Measurements from ENCODE around the gene COPS3. TPM values are rescaled to one million over a fixed set of nuclear protein-coding genes. Genes with fewer than 3 reads are reported as not detected.

Gene COPS3
- total RNA-seq, 1 experiment from 2014 or later = 113 TPM

GRCh38 chr17:17321356-17322025 lies 40.4 kb upstream of the COPS3 start:
- Mint-ChIP-seq H3K27me3 (ENCODE audit: low read depth) (no peaks in the 10 kb centered on the region), H3K4me3 (no peak overlapping the region), H3K4me1 (no peaks in the 10 kb centered on the region), H3K9me3 (no peaks in the 10 kb centered on the region), H3K36me3 (ENCODE audit: insufficient read depth in 1 of 3, low read depth in 3 of 3) (peaks cover 0 to 9% (median 9%) of the 10 kb centered on the region in 3 experiments; a peak in 4 of 7 replicates), H3K27ac (no peak overlapping the region)
- Histone ChIP-seq H2BK15ac (ENCODE audit: low read depth, low read length) (no peak overlapping the region), H3K18ac (ENCODE audit: insufficient read length, low read depth, low read length) (no peak overlapping the region), H3K9me3 (ENCODE audit: control insufficient read depth, low read depth, low read length) (no peaks in the 10 kb centered on the region), H3K27me3 (ENCODE audit: insufficient read depth, low read length) (no peaks in the 10 kb centered on the region), H2AFZ (ENCODE audit: low read length) (no peak overlapping the region), H3K9ac (ENCODE audit: extremely low read depth, insufficient read length, low read length) (no peak overlapping the region), H4K8ac (replicated peaks; ENCODE audit: insufficient read length, low read depth, low read length) (no peak overlapping the region), H2BK12ac (ENCODE audit: insufficient read length, low read depth, low read length) (no peak overlapping the region), H3K23me2 (ENCODE audit: insufficient read length, low read depth, low read length, poor library complexity, severe bottlenecking) (no peaks in the 10 kb centered on the region), H3T11ph (ENCODE audit: low read length) (no peak overlapping the region), H2BK20ac (ENCODE audit: low read depth, low read length, poor library complexity, severe bottlenecking) (no peak overlapping the region), H3K4me2 (ENCODE audit: insufficient read depth, insufficient read length, low read length) (no peak overlapping the region), H3K27ac (ENCODE audit: insufficient read length, low read depth, low read length) (no peak overlapping the region), H4K20me1 (ENCODE audit: control insufficient read depth, insufficient read depth, insufficient read length) (no peaks in the 10 kb centered on the region), H2BK5ac (ENCODE audit: insufficient read length, low read length) (no peak overlapping the region), H3K56ac (ENCODE audit: insufficient read length, low read depth, low read length) (no peak overlapping the region), H3K79me2 (ENCODE audit: insufficient read depth, low read length) (no peaks in the 10 kb centered on the region), H3K4me1 (ENCODE audit: insufficient read depth, low read length) (no peaks in the 10 kb centered on the region), H3K79me1 (ENCODE audit: insufficient read depth, low read depth, low read length, poor library complexity, severe bottlenecking) (no peaks in the 10 kb centered on the region), H4K91ac (ENCODE audit: insufficient read length, low read depth, low read length) (no peak overlapping the region), H3K23ac (ENCODE audit: insufficient read length, low read depth, low read length) (no peak overlapping the region), H2AK5ac (ENCODE audit: insufficient read length, low read length) (no peak overlapping the region), H3K4ac (ENCODE audit: low read depth, low read length) (no peak overlapping the region), H3K14ac (ENCODE audit: insufficient read depth, low read length) (no peak overlapping the region), H2BK120ac (ENCODE audit: low read depth, low read length, poor library complexity, severe bottlenecking) (no peak overlapping the region), H4K5ac (ENCODE audit: insufficient read length, low read depth, low read length) (no peak overlapping the region)
- no CpG with 5 or more reads among the region's 11 CpGs for WGBS (ENCODE audit: extremely low coverage, insufficient read length, low lambda C conversion rate)
- no peak for DNase-seq
- TF ChIP-seq, protein P1, sequence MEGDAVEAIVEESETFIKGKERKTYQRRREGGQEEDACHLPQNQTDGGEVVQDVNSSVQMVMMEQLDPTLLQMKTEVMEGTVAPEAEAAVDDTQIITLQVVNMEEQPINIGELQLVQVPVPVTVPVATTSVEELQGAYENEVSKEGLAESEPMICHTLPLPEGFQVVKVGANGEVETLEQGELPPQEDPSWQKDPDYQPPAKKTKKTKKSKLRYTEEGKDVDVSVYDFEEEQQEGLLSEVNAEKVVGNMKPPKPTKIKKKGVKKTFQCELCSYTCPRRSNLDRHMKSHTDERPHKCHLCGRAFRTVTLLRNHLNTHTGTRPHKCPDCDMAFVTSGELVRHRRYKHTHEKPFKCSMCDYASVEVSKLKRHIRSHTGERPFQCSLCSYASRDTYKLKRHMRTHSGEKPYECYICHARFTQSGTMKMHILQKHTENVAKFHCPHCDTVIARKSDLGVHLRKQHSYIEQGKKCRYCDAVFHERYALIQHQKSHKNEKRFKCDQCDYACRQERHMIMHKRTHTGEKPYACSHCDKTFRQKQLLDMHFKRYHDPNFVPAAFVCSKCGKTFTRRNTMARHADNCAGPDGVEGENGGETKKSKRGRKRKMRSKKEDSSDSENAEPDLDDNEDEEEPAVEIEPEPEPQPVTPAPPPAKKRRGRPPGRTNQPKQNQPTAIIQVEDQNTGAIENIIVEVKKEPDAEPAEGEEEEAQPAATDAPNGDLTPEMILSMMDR (conservative IDR thresholded peaks at IDR 0.05) = no peak
